ENCODE results near the gene UBIAD1.
"Not testable (repeated sequence)": the region's sequence is repeated elsewhere in the genome, so short reads cannot be mapped to it uniquely, and the experiment has no call there.

The UBIAD1 gene

GRCh38 chr1:11279630-11280029, 6.6 kb downstream of the UBIAD1 start:
- DNase-seq (ENCODE audit: low read depth, low spot score), result no peak

GRCh38 chr1:11280719-11281376, 7.8 kb downstream of the UBIAD1 start:
- DNase-seq (ENCODE audit: low read depth, low spot score), result no peak

GRCh38 chr1:11281518-11282331, 8.7 kb downstream of the UBIAD1 start:
- DNase-seq (ENCODE audit: low read depth, low spot score), result peak; percentile 75

DNA sequence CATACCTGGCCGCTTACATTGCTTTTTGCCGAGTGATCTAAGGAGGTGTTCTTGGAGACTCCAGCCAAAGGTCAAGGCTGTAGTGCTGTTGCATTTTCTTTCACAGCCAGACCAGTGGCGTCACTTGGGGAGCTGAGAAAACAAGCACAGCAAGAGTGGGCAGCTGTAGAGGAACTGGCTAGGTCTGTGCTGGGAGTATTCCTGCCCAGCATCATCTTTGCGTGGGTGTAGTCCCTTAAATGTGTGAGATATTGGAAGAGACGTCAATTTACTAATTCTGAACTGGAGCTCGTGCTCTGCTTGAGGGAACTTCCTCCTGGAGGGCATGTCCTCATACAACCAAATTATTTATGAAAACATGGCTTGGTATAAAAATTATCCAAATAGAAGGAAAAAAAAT, 10.2 kb downstream of the UBIAD1 start:
- no peak for DNase-seq (ENCODE audit: low read depth, low spot score)

DNA sequence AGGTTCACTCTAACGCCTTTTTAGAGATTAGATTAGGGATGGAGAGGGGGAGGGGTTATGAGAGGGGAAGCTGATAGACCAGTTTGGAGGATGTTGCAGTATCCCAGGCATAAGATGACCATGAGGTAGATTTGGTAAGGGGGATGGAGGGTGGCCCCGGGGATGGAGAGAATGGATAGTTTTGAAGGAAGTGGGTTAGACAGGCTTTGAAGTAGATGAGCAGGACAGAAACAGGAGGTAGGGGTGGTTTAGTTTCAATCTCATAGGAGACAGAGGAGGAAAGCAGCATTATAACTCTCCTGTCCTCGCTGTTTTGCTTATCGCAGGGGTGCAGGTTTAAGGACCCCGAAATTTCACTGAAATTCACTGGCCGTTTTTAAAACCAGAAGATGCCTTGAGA, 11.8 kb downstream of the UBIAD1 start:
- DNase-seq (ENCODE audit: low read depth, low spot score), result no peak

GRCh38 chr1:11285883-11286734, 13.1 kb downstream of the UBIAD1 start:
- DNase-seq (ENCODE audit: low read depth, low spot score), result no peak

DNA sequence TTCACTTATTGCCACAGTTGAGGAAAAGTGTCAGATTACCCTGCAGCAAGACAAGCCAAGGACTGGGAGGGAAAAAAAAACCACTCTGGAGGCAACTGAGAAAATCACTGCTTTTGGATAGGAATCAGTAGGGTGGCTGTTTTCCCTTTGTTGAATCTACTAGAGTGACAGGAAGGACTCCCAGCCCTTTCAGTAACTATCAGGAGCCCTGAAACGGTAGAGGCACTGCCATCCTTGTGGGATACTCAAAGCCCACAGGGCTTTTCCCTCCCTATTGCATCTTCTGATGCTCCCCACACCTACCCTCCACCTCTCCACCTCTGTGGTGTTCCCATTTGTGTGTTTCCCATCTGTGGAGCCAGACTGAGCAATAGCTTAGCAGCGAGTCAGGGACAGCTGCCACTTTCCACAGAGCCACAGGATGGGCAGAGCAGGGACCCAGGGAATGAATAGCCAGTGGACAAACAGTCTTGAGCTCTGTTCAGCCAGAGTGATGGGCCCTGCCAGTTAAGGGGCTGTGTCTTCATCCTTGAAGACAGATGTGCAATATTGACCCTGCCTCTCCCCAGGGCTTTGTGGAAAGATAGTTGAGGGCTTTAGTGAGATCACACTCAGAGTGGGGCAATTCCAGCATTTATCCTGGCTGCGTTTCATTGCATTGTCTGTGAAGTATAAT, 13.9 kb downstream of the UBIAD1 start:
- no peak for DNase-seq (ENCODE audit: low read depth, low spot score)

DNA sequence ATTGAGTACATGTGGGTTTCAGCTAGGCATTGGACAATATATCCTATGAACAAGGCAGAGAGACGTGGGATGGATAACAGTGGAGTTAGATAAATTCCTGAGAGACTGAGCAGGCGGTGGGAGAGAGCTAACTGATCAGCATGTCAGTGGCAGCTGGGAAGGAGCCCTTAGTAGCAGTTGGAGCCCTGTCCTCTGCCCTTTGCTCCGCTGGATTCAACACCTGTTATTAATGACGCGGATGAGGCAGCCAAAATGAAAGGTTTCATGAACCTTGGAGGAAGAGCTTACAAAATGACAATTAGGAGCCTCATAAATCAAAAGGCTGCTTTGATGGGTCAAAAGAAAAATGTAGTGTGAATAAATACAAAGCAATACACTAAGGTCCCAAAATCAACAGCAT, 16.1 kb downstream of the UBIAD1 start:
- no peak for DNase-seq (ENCODE audit: low read depth, low spot score)

DNA sequence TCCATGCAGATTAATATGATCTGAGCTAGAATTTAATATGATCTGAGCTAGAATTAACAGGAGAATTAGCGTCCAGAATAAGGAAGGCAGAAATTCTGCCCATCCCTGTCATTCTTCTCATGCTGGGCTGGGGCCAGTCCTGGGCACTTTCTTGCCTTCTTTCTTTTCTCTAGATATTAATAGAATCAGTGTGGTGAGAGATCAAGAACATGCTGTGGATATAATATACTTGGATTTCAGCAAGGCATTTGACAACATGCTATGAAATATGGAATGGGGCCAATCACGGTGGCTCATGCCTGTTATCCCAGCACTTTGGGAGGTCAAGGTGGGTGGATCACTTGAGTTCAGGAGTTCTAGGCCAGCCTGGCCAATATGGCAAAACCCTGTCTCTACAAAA, 18.1 kb downstream of the UBIAD1 start:
- no peak for DNase-seq (ENCODE audit: low read depth, low spot score)

GRCh38 chr1:11293856-11294255, 20.9 kb downstream of the UBIAD1 start:
- DNase-seq (ENCODE audit: low read depth, low spot score), result no peak

- no peak for DNase-seq (ENCODE audit: low read depth, low spot score)
Observed at GRCh38 chr1:11294951-11295350, 22.0 kb downstream of the UBIAD1 start.

GRCh38 chr1:11295905-11296304, 22.9 kb downstream of the UBIAD1 start:
- no peak for DNase-seq (ENCODE audit: low read depth, low spot score)

- not testable (repeated sequence) for DNase-seq (ENCODE audit: low read depth, low spot score)
Observed at GRCh38 chr1:11297774-11298173, 24.8 kb downstream of the UBIAD1 start.

- no peak for DNase-seq (ENCODE audit: low read depth, low spot score)
Observed at GRCh38 chr1:11298390-11299224, 25.6 kb downstream of the UBIAD1 start.

DNA sequence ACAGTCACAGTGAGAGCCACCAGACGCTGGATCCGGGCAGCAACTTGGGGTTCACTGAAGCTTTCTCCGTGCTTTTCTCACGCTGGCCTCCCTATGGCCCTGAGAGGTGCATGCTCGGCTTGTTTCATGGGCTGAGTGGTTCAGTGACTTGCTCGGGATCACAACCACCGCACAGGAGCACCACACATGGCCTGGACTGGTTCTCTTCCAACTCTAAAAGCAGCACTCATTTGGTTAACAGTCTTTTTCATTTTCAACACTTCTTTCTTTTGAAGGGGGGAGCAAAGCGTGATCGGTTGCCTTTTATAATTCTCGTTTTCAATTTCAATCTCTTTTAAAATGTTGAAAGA, 26.2 kb downstream of the UBIAD1 start:
- DNase-seq (ENCODE audit: low read depth, low spot score), result no peak

DNA sequence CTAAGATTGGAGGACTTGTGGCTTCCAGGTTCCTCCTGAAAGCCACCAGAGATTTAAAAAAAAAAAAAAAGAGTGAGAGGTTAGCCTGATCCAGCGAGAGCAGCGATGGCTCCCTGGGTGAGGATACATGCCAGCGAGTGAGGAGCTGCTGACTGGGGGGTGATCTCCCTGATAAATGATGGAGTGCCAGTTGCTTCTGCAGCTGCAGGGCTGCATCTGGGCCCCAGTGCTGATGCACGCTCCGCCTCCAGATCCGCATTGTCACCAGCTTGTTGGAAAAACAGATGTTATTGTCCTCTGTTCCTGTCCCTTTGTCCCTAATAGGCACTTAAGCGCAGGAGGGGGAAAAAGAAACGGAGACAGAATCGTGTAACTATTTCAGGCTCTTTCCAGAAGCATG, 28.6 kb downstream of the UBIAD1 start:
- DNase-seq (ENCODE audit: low read depth, low spot score), result no peak

DNA sequence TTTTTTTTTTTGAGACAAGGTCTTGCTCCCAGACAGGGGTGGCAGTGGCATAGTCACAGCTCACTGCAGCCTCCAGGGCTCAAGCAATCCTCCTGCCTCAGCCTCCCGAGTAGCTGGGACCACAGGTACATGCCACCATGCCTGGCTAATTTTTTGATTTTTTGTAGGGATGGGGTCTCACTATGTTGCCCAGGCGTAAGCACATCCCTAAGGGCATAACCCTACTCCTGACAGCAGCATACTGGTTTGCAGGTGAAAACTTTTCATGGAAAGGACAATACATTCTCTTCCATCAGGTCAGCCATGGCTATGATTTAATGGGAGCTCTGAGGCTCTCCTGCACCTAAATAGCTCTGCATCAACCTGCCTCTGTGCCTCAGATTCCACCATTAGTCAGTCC, 29.4 kb downstream of the UBIAD1 start:
- DNase-seq (ENCODE audit: low read depth, low spot score), result no peak

GRCh38 chr1:11305516-11305915, 32.5 kb downstream of the UBIAD1 start:
- DNase-seq (ENCODE audit: low read depth, low spot score), result not testable (repeated sequence)

- DNase-seq (ENCODE audit: low read depth, low spot score), result no peak
Observed at GRCh38 chr1:11307852-11308251, 34.9 kb downstream of the UBIAD1 start.

- DNase-seq (ENCODE audit: low read depth, low spot score), result no peak
Observed at GRCh38 chr1:11308699-11309224, 35.8 kb downstream of the UBIAD1 start.

GRCh38 chr1:11309385-11309784, 36.4 kb downstream of the UBIAD1 start:
- no peak for DNase-seq (ENCODE audit: low read depth, low spot score)

All from smooth muscle cell of the brain vasculature (primary cell).